H1 (cell line): ENCODE results near the gene GP5. TPM values are rescaled to one million over a fixed set of nuclear protein-coding genes. Genes with fewer than 3 reads are reported as not detected.

Experiments used
- CTCF ChIA-PET: fragments of 300-600 bp; sonication (Branson Sonifier 250); formaldehyde crosslinking; loops from one replicate; lab custom pipeline; 2021; ENCODE audit not compliant: partially characterized antibody; lab: Charles Lee
- POLR2A ChIA-PET: fragments of 300-600 bp; sonication (Branson Sonifier 250); formaldehyde crosslinking; loops from one replicate; lab custom pipeline; 2021; ENCODE audit warnings: inconsistent platforms; ENCODE audit not compliant: partially characterized antibody; lab: Charles Lee
- DNase-seq, 2 experiments: peaks; one replicate each; pipeline versions ENCODE4 v3.0.0 to v3.0.0-alpha.2; 2010 to 2022; ENCODE audit warnings: low spot score in 2 of 2, low read depth in 1 of 2, mixed read lengths in 1 of 2
- FAIRE-seq: peaks from 2 replicates; lab custom pipeline; 2011; peaks lifted over from hg19 to GRCh38; lab: Jason Lieb, UNC
- H2AFZ ChIP-seq: 2 replicates; pipeline ENCODE4 v1.8.1; 2012; ENCODE audit warnings: low read length, inconsistent platforms
- H2AK5ac ChIP-seq: 2 replicates; pipeline ENCODE4 v1.6.1; 2013; ENCODE audit warnings: low read depth, low read length
- H2BK120ac ChIP-seq: replicated peaks from 2 replicates; pipeline ENCODE3; 2013; ENCODE audit warnings: low read depth, low read length, inconsistent platforms
- H2BK12ac ChIP-seq: 2 replicates; pipeline ENCODE4 v1.6.1; 2013; ENCODE audit warnings: low read depth, low read length
- H2BK15ac ChIP-seq: 2 replicates; pipeline ENCODE4 v1.6.1; 2013; ENCODE audit warnings: low read length
- H2BK20ac ChIP-seq: 2 replicates; pipeline ENCODE4 v1.6.1; 2013; ENCODE audit warnings: low read length
- H2BK5ac ChIP-seq: 2 replicates; pipeline ENCODE4 v1.6.1; 2013; ENCODE audit warnings: low read depth, low read length
- H3K14ac ChIP-seq: 2 replicates; pipeline ENCODE4 v1.6.1; 2013; ENCODE audit warnings: inconsistent platforms; ENCODE audit not compliant: insufficient read length
- H3K18ac ChIP-seq: 2 replicates; pipeline ENCODE4 v1.6.1; 2013; ENCODE audit warnings: low read length; ENCODE audit errors: extremely low read depth
- H3K23ac ChIP-seq: 2 replicates; pipeline ENCODE4 v1.6.1; 2013; ENCODE audit warnings: inconsistent platforms; ENCODE audit not compliant: insufficient read length
- H3K23me2 ChIP-seq: 2 replicates; pipeline ENCODE4 v1.6.1; 2013; ENCODE audit warnings: low read depth, low read length
- H3K27ac ChIP-seq: 2 replicates; pipeline ENCODE4 v1.6.1; 2011; ENCODE audit warnings: low read depth, low read length, inconsistent platforms
- H3K27me3 ChIP-seq, 4 experiments: replicated peaks in 1 of 4; 1 replicate in 1 of 4; 2 replicates in 3 of 4; pipeline versions ENCODE4 v1.6.1 to v1.8.1; 2011 to 2013; ENCODE audit warnings: low read length in 3 of 4, mild to moderate bottlenecking in 3 of 4, inconsistent platforms in 2 of 4, mixed read lengths in 2 of 4, moderate library complexity in 1 of 4; ENCODE audit not compliant: control insufficient read depth in 3 of 4, insufficient read depth in 3 of 4; ENCODE audit errors: extremely low read depth in 1 of 4
- H3K36me3 ChIP-seq, 4 experiments: 2 replicates each; pipeline versions ENCODE4 v1.6.1 to v1.8.1; 2011 to 2013; ENCODE audit warnings: mild to moderate bottlenecking in 4 of 4, low read length in 3 of 4, moderate library complexity in 2 of 4, control low read depth in 1 of 4, inconsistent platforms in 1 of 4; ENCODE audit not compliant: insufficient read depth in 4 of 4, control insufficient read depth in 2 of 4
- H3K4ac ChIP-seq: replicated peaks from 2 replicates; pipeline ENCODE3; 2013; ENCODE audit warnings: low read length, low read depth, mixed read lengths, inconsistent platforms; ENCODE audit not compliant: insufficient read length
- H3K4me1 ChIP-seq, 4 experiments: replicated peaks in 1 of 4; 1 replicate in 1 of 4; 2 replicates in 3 of 4; pipeline versions ENCODE4 v1.6.1 to v1.8.1; 2011 to 2013; ENCODE audit warnings: low read length in 3 of 4, inconsistent platforms in 2 of 4, mixed read lengths in 1 of 4; ENCODE audit not compliant: insufficient read depth in 4 of 4, control insufficient read depth in 3 of 4
- H3K4me2 ChIP-seq, 2 experiments: 2 replicates each; pipeline versions ENCODE4 v1.6.1 to v1.8.1; 2011 to 2013; ENCODE audit warnings: low read depth in 2 of 2, low read length in 2 of 2, control low read depth in 1 of 2, inconsistent platforms in 1 of 2, mild to moderate bottlenecking in 1 of 2; ENCODE audit not compliant: insufficient read depth in 1 of 2
- H3K4me3 ChIP-seq, 4 experiments: fragments of 200-600, 300-600 bp in 1 of 4; sonication (generic), shearing (Covaris generic), sonication (Bioruptor Twin) in 1 of 4; 2 replicates each; pipeline versions ENCODE4 v1.5.1 to v1.8.1; 2011 to 2016; ENCODE audit warnings: low read length in 4 of 4, low read depth in 3 of 4, control low read depth in 2 of 4, inconsistent platforms in 2 of 4, mild to moderate bottlenecking in 2 of 4, mixed read lengths in 1 of 4, moderate library complexity in 1 of 4; ENCODE audit not compliant: insufficient read depth in 2 of 4; ENCODE audit errors: extremely low read depth in 1 of 4
- H3K56ac ChIP-seq: replicated peaks from 2 replicates; pipeline ENCODE3; 2013; ENCODE audit warnings: low read depth, mild to moderate bottlenecking, mixed read lengths, low read length, inconsistent platforms; ENCODE audit not compliant: insufficient read length
- H3K79me1 ChIP-seq: 2 replicates; pipeline ENCODE4 v1.6.1; 2013; ENCODE audit warnings: low read depth, low read length, control low read depth
- H3K79me2 ChIP-seq, 2 experiments: 2 replicates each; pipeline versions ENCODE4 v1.6.1 to v1.8.1; 2012 to 2013; ENCODE audit warnings: low read length in 2 of 2, mild to moderate bottlenecking in 2 of 2, inconsistent platforms in 1 of 2; ENCODE audit not compliant: insufficient read depth in 2 of 2, control insufficient read depth in 1 of 2
- H3K9ac ChIP-seq, 4 experiments: replicated peaks in 1 of 4; 1 replicate in 1 of 4; 2 replicates in 3 of 4; pipeline versions ENCODE4 v1.6.1 to v1.8.1; 2011 to 2013; ENCODE audit warnings: low read depth in 3 of 4, low read length in 3 of 4, control low read depth in 2 of 4, mild to moderate bottlenecking in 2 of 4, moderate library complexity in 2 of 4, inconsistent platforms in 1 of 4; ENCODE audit errors: extremely low read depth in 1 of 4
- H3K9me3 ChIP-seq, 2 experiments: 2 replicates each; pipeline versions ENCODE4 v1.6.1 to v1.8.1; 2012 to 2013; ENCODE audit warnings: mild to moderate bottlenecking in 2 of 2, moderate library complexity in 2 of 2, control low read depth in 1 of 2, inconsistent platforms in 1 of 2, low read depth in 1 of 2, low read length in 1 of 2, mixed read lengths in 1 of 2; ENCODE audit not compliant: insufficient read depth in 2 of 2
- H4K20me1 ChIP-seq, 2 experiments: replicated peaks in 1 of 2; 2 replicates each; pipeline versions ENCODE3 to v1.8.1; 2011 to 2013; ENCODE audit warnings: inconsistent platforms in 2 of 2, low read length in 2 of 2, mild to moderate bottlenecking in 1 of 2; ENCODE audit not compliant: insufficient read depth in 2 of 2, control insufficient read depth in 1 of 2
- H4K5ac ChIP-seq: 2 replicates; pipeline ENCODE4 v1.6.1; 2013; ENCODE audit warnings: low read length, low read depth, mixed read lengths, inconsistent platforms; ENCODE audit not compliant: insufficient read length
- H4K8ac ChIP-seq: 2 replicates; pipeline ENCODE4 v1.8.0; 2013; ENCODE audit warnings: mild to moderate bottlenecking, moderate library complexity, low read length, inconsistent platforms; ENCODE audit not compliant: insufficient read depth; ENCODE audit errors: extremely low read depth
- H4K91ac ChIP-seq: replicated peaks from 2 replicates; pipeline ENCODE3; 2013; ENCODE audit warnings: low read length, mixed read lengths, inconsistent platforms; ENCODE audit not compliant: insufficient read length
- GABPA ChIP-seq: IDR thresholded peaks from 2 replicates; pipeline ENCODE4 v1.6.1; 2011; ENCODE audit warnings: mild to moderate bottlenecking, low read length, moderate library complexity, borderline replicate concordance; ENCODE audit not compliant: insufficient read depth
- HDAC6 ChIP-seq: IDR thresholded peaks from one replicate; pipeline ENCODE4 v1.7.1; 2012; ENCODE audit warnings: low read depth, mild to moderate bottlenecking, inconsistent platforms, low read length, moderate library complexity
- POU5F1 ChIP-seq: IDR thresholded peaks from 2 replicates; pipeline ENCODE4 v1.6.1; 2011; ENCODE audit warnings: low read depth, mild to moderate bottlenecking, low read length, moderate library complexity
- RBBP5 ChIP-seq: IDR thresholded peaks from 2 replicates; pipeline ENCODE4 v1.7.1; 2012; ENCODE audit warnings: low read depth, mild to moderate bottlenecking, inconsistent platforms, low read length, moderate library complexity, borderline replicate concordance
- WGBS, 2 experiments: shearing (Covaris generic) in 1 of 2; methylation state at CpG; one replicate each; pipeline versions ENCODE4 v1.1.6 to v1.1.7; 2013 to 2015; ENCODE audit warnings: low lambda C conversion rate in 2 of 2, mixed read lengths in 2 of 2, inconsistent platforms in 1 of 2, low coverage in 1 of 2, missing lambda C conversion rate in 1 of 2; ENCODE audit not compliant: insufficient replicate concordance in 2 of 2, insufficient coverage in 1 of 2, insufficient read length in 1 of 2; ENCODE audit errors: extremely low coverage in 1 of 2, missing lambda C conversion rate in 1 of 2; 5-methylcytosine and 5-hydroxymethylcytosine counted together
- polyA plus RNA-seq, 7 experiments: library from polyadenylated mRNA; depleted of rRNA in 3 of 7; stranded (reverse) in 5 of 7; unstranded in 2 of 7; fragments of >200 nt in 5 of 7; fragments of 200-250 nt in 2 of 7; gene quantifications; 1 replicate in 5 of 7; 2 replicates in 1 of 7; 4 replicates in 1 of 7; pipeline versions ENCODE4 v1.2.1 to v1.2.3, GENCODE V29; 2011 to 2013; ENCODE audit warnings: missing spikeins in 2 of 7, mixed read lengths in 2 of 7
- total RNA-seq: library from RNA; stranded (reverse); fragmentation: NEBNext Ultra II Directional; extraction: Animal tissue kit (Norgen Biotek cat#: 25700); gene quantifications from 2 replicates; pipeline ENCODE4 v1.2.1, GENCODE V29; 2021

GP5 gene
- total and polyA plus RNA-seq, 2 of the 8 experiments (the other 6 are each of a cell fraction or from before 2014, with no cell fraction given): 0.13 to 0.14 TPM

DNA sequence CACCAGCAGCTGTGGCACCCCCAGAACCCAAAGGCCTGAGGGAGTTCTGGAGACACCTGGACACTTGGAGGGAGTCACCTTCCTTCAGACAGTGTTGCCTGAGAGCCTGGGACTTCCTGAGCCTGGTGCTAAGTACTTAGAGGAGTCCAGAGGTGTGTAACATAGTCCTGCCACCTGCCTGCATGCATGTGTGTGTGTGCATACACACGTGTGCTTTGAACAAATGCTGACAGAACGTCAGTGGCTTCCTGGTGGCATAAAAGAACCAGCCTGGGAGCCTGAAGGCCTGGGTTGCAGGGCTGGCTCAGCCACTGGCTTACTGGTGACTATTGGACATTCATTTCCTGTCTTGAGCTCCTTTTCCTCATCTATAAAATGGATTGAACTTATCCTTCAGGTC, 44.8 kb downstream of the GP5 start:
- TF ChIP-seq HDAC6 (no peak), POU5F1 (no peak), RBBP5 (no peak), GABPA (no peak)
- H3K4ac ChIP-seq: no peak overlapping the region
- no peak overlapping the region for H2BK120ac ChIP-seq
- no peaks in the 10 kb centered on the region for H3K79me2 ChIP-seq
- DNase-seq: no peak
- H4K5ac ChIP-seq: no peak overlapping the region
- H3K18ac ChIP-seq: no peak overlapping the region
- peaks cover 0 to 5% of the 10 kb centered on the region in 2 experiments for H4K20me1 ChIP-seq
- no peak overlapping the region for H2BK20ac ChIP-seq
- ChIA-PET CTCF (interaction anchor here (1.5 to 18.9 kb wide), 3 partner anchors 11 to 34 kb away, joined by 3 to 344 read pairs (median 5); no protein-coding TSS in a partner anchor), POLR2A (no interaction called here)
- WGBS, 2 experiments: 95% methylated on average over 2 of the region's 2 CpGs; no CpG with 5 or more reads in 1 of the 2 experiments
- no peak overlapping the region for H2BK15ac ChIP-seq
- no peak overlapping the region for H2AK5ac ChIP-seq
- no peaks in the 10 kb centered on the region; a peak in 1 of 7 replicates for H3K27me3 ChIP-seq
- H3K27ac ChIP-seq: no peak overlapping the region
- peaks cover 0 to 3% (median 0%) of the 10 kb centered on the region in 4 experiments; a peak in 1 of 7 replicates for H3K4me1 ChIP-seq
- H3K23me2 ChIP-seq: peaks cover 10% of the 10 kb centered on the region; the same call in 1 of the 2 replicates
- H3K14ac ChIP-seq: no peak overlapping the region
- FAIRE-seq: no peak
- H3K9me3 ChIP-seq: no peaks in the 10 kb centered on the region
- no peak overlapping the region for H2BK12ac ChIP-seq
- no peak overlapping the region for H3K56ac ChIP-seq
- no peak overlapping the region for H4K91ac ChIP-seq
- no peak overlapping the region for H3K4me2 ChIP-seq
- no peak overlapping the region for H3K23ac ChIP-seq
- H4K8ac ChIP-seq: no peak overlapping the region
- no peak overlapping the region for H3K4me3 ChIP-seq
- no peak overlapping the region for H2BK5ac ChIP-seq
- H3K9ac ChIP-seq: no peak overlapping the region
- no peaks in the 10 kb centered on the region for H3K79me1 ChIP-seq
- H3K36me3 ChIP-seq: no peaks in the 10 kb centered on the region
- no peak overlapping the region for H2AFZ ChIP-seq
